A673 (cell line): ENCODE data around the gene CDK19. TPM values are rescaled to one million over a fixed set of nuclear protein-coding genes. Genes with fewer than 3 reads are reported as not detected.

ENCODE experiments used
- BruUV-seq: library from RNA; stranded (reverse); fragments of 400-500 nt; replicated peaks from 2 replicates; lab custom pipeline; 2021; lab: Mats Ljungman, UMichigan
- CTCF ChIA-PET: fragments of 300-600 bp; sonication (Branson Sonifier 250); formaldehyde crosslinking; loops from one replicate; lab custom pipeline; 2022; ENCODE audit warnings: antibody characterized with exemption; lab: Charles Lee
- POLR2A ChIA-PET: fragments of 300-600 bp; sonication (Branson Sonifier 250); formaldehyde crosslinking; loops from one replicate; lab custom pipeline; 2022; ENCODE audit warnings: antibody characterized with exemption; ENCODE audit not compliant: low non-redundant PET; lab: Charles Lee
- DNase-seq: peaks from one replicate; pipeline ENCODE4 v3.0.0-alpha.2; 2015; ENCODE audit warnings: low spot score
- H3K27ac ChIP-seq: fragments of 200-600 bp; sonication (generic); 2 replicates; pipeline ENCODE4 v1.5.1; 2016; ENCODE audit warnings: mixed run types, low read depth, mild to moderate bottlenecking, mixed read lengths, antibody characterized with exemption, low read length; ENCODE audit not compliant: poor library complexity, severe bottlenecking
- H3K27me3 ChIP-seq: fragments of 200-600 bp; sonication (generic); replicated peaks from 2 replicates; pipeline ENCODE4 v1.6.1; 2017; ENCODE audit warnings: mixed run types, low read depth, mild to moderate bottlenecking, mixed read lengths, antibody characterized with exemption, low read length; ENCODE audit not compliant: insufficient read depth, poor library complexity
- H3K36me3 ChIP-seq: fragments of 200-600 bp; sonication (generic); 2 replicates; pipeline ENCODE4 v1.6.1; 2016; ENCODE audit warnings: mixed run types, mild to moderate bottlenecking, mixed read lengths, antibody characterized with exemption, low read length; ENCODE audit not compliant: insufficient read depth, poor library complexity, severe bottlenecking
- H3K4me1 ChIP-seq: fragments of 200-600 bp; sonication (generic); 2 replicates; pipeline ENCODE4 v1.6.1; 2017; ENCODE audit warnings: mixed run types, mild to moderate bottlenecking, mixed read lengths, antibody characterized with exemption, low read length; ENCODE audit not compliant: insufficient read depth, poor library complexity, severe bottlenecking
- H3K4me3 ChIP-seq: fragments of 200-600 bp; sonication (generic); 2 replicates; pipeline ENCODE4 v1.5.1; 2016; ENCODE audit warnings: low read depth, mixed run types, mild to moderate bottlenecking, mixed read lengths, low read length; ENCODE audit not compliant: poor library complexity, severe bottlenecking
- H3K9me3 ChIP-seq: fragments of 200-600 bp; sonication (generic); 2 replicates; pipeline ENCODE4 v1.6.1; 2016; ENCODE audit warnings: mixed run types, low read depth, mild to moderate bottlenecking, mixed read lengths, antibody characterized with exemption, low read length; ENCODE audit not compliant: poor library complexity, severe bottlenecking
- CTCF ChIP-seq: fragments of 300-800, 200-600 bp; sonication (generic); conservative IDR thresholded peaks from 2 replicates; pipeline ENCODE4 v1.5.1; 2017; ENCODE audit warnings: low read depth, mild to moderate bottlenecking, antibody characterized with exemption, low read length, moderate library complexity, mixed read lengths
- EZH2 ChIP-seq: fragments of 200-600 bp; sonication (generic); IDR thresholded peaks from 2 replicates; pipeline ENCODE4 v1.6.1; 2017; ENCODE audit warnings: borderline replicate concordance, low read depth, mild to moderate bottlenecking, mixed read lengths, antibody characterized with exemption, low read length; ENCODE audit not compliant: poor library complexity, severe bottlenecking
- intact Hi-C: fragments of 100-400 bp; cut with micrococcal nuclease; formaldehyde crosslinking; loops from one replicate; pipeline ENCODE4 v1.10.0; 2022; ENCODE audit not compliant: unreplicated experiment
- total RNA-seq: library from RNA; stranded (reverse); gene quantifications from 2 replicates; pipeline ENCODE4 v1.2.3, GENCODE V29; 2021

Gene CDK19
- total RNA-seq, 1 experiment from 2014 or later, result 23.7 TPM

- peak; percentile 62 for TF ChIP-seq CTCF
- no peak for TF ChIP-seq EZH2
- H3K27ac ChIP-seq, result no peak overlapping the region
- ChIA-PET CTCF (no interaction called here), POLR2A (no interaction called here)
- H3K4me1 ChIP-seq, result no peaks in the 10 kb centered on the region
- H3K9me3 ChIP-seq, result no peaks in the 10 kb centered on the region
- no TSS peak for BruUV-seq
- no peak for DNase-seq
- no peaks in the 10 kb centered on the region for H3K36me3 ChIP-seq
- no peaks in the 10 kb centered on the region for H3K27me3 ChIP-seq
- H3K4me3 ChIP-seq, result no peak overlapping the region
- intact Hi-C loops, result no loop called here
Measured at GRCh38 chr6:110646951-110647910, 168.0 kb downstream of the CDK19 start.

DNA sequence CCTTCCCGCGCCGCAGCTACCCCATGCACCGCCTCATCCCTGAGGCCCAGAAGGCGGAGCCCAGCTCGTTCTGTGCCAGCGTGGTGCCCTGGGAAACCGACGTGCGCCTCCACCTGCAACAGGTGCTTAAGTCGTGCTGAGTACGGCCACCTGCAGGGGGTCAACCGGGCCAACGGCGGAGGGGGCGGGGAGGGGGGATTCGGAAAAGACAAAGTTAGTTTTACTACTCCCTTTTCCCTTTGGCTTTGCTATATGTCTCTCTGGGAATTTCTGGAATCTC lies 168.9 kb downstream of the CDK19 start:
- POLR2A ChIA-PET, result no interaction called here

GRCh38 chr6:110645685-110646418 lies 169.4 kb downstream of the CDK19 start:
- H3K4me3 ChIP-seq, result no peak overlapping the region
- H3K4me1 ChIP-seq, result no peaks in the 10 kb centered on the region
- no peaks in the 10 kb centered on the region for H3K9me3 ChIP-seq
- ChIA-PET CTCF (no interaction called here), POLR2A (no interaction called here)
- TF ChIP-seq CTCF (no peak), EZH2 (no peak)
- H3K36me3 ChIP-seq, result no peaks in the 10 kb centered on the region
- H3K27me3 ChIP-seq, result no peaks in the 10 kb centered on the region
- intact Hi-C loops, result no loop called here
- no peak for DNase-seq
- H3K27ac ChIP-seq, result no peak overlapping the region
- no TSS peak for BruUV-seq

More for the DNA sequence above, 168.9 kb downstream of the CDK19 start:
- Histone ChIP-seq H3K27me3 (no peaks in the 10 kb centered on the region), H3K27ac (no peak overlapping the region), H3K36me3 (no peaks in the 10 kb centered on the region), H3K9me3 (no peaks in the 10 kb centered on the region), H3K4me1 (no peaks in the 10 kb centered on the region), H3K4me3 (no peak overlapping the region)
- BruUV-seq, result no TSS peak
- DNase-seq, result no peak
- CTCF ChIA-PET, result no interaction called here
- intact Hi-C loops, result no loop called here
- TF ChIP-seq EZH2 (no peak), CTCF (no peak)
